Subcutaneous adipose tissue (tissue), 4 donors: ENCODE data around the gene ATP6V1B1. TPM values are rescaled to one million over a fixed set of nuclear protein-coding genes. Genes with fewer than 3 reads are reported as not detected.

ENCODE experiments used
- total RNA-seq, 4 donors: library from RNA; depleted of rRNA; stranded (reverse); fragments of >200 nt; gene quantifications; one replicate each; pipeline ENCODE4 v1.1.0, GENCODE V29; 2016
- TF ChIP-seq, protein P1 (sequence below): fragments of 450-650 bp; IDR thresholded peaks from one replicate; pipeline ENCODE4 v1.5.1; 2016; ENCODE audit warnings: low read depth, mild to moderate bottlenecking, control low read depth, antibody characterized with exemption, moderate library complexity

ATP6V1B1 gene
- total RNA-seq, 4 donors from 2014 or later, result not detected

DNA sequence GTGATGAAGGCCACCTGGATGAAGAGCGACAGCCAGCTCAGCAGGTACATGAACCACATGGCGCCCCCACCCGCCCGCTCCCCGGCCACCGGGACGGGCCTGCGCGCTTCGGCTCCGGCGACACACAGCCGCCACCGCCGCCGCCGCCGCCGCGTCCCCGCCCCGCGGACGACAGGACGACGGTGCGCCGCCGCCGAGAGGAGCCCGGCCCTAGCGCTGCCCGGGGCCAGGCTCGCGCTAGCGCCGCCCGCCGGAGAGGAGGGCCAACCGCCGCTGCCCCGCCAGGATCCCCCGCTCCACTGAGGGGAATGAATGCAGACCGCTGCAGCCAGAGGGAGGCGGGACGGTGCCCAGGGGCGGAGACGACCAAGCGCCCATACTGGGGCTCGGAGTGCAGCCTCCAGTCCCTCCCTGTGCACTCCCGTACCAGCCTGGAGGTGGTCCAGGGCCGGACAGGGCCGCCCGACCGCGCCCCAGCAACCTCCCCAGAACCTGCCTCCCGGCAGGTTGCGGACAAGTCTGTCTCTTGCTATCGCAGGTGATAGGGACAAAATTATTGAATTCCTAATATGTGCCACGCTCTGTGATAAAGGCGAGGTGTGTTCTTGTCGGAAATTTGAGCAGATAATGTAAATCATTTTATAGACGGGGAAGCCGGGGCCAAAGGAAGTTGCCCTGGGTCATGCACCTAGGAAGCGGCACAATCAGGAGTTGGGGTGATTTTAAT, 59.2 kb downstream of the ATP6V1B1 start, which contains the start of gene TEX261:
TSS of gene TEX261 (minus strand) at position 175 of the 727 bp plus-strand sequence. CDS start at position 59, 116 bp downstream.
- TF ChIP-seq, protein P1, sequence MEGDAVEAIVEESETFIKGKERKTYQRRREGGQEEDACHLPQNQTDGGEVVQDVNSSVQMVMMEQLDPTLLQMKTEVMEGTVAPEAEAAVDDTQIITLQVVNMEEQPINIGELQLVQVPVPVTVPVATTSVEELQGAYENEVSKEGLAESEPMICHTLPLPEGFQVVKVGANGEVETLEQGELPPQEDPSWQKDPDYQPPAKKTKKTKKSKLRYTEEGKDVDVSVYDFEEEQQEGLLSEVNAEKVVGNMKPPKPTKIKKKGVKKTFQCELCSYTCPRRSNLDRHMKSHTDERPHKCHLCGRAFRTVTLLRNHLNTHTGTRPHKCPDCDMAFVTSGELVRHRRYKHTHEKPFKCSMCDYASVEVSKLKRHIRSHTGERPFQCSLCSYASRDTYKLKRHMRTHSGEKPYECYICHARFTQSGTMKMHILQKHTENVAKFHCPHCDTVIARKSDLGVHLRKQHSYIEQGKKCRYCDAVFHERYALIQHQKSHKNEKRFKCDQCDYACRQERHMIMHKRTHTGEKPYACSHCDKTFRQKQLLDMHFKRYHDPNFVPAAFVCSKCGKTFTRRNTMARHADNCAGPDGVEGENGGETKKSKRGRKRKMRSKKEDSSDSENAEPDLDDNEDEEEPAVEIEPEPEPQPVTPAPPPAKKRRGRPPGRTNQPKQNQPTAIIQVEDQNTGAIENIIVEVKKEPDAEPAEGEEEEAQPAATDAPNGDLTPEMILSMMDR, result no peak

DNA sequence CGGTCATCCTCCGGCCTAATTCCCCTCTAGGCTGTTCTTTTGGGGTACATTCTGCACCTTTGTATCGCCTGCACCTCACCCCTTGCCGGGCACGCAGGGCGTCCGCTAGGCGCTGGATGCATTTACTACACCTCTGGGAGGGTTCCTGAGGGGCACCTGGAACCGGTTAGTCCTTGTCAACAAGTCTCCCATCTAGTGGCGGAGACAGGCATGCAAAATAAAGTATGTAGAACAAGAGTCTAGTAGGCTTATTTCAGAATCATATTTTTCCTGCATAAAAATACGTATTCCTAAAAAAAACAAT, 59.7 kb downstream of the ATP6V1B1 start:
- TF ChIP-seq, protein P1, result no peak

DNA sequence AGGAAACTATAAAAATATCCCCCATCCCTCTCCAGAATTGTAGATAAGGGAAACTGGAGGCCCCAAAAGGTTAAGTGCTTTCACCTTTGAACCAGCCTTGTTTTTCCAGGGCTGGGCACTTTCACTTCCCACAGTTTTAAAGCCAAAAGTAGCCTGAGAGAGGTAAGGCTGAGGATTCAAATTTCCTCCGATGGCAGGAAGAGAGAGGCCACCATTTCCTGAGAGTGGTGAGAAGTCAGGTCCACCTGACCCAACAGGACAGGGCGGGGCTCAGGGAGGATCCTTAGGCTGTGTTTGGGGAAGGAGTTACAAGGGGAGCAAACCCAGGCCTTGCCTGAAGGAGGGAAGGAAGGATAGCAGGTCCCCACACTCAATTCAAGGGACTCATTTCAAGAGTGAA, 63.7 kb downstream of the ATP6V1B1 start:
- TF ChIP-seq, protein P1, result no peak

DNA sequence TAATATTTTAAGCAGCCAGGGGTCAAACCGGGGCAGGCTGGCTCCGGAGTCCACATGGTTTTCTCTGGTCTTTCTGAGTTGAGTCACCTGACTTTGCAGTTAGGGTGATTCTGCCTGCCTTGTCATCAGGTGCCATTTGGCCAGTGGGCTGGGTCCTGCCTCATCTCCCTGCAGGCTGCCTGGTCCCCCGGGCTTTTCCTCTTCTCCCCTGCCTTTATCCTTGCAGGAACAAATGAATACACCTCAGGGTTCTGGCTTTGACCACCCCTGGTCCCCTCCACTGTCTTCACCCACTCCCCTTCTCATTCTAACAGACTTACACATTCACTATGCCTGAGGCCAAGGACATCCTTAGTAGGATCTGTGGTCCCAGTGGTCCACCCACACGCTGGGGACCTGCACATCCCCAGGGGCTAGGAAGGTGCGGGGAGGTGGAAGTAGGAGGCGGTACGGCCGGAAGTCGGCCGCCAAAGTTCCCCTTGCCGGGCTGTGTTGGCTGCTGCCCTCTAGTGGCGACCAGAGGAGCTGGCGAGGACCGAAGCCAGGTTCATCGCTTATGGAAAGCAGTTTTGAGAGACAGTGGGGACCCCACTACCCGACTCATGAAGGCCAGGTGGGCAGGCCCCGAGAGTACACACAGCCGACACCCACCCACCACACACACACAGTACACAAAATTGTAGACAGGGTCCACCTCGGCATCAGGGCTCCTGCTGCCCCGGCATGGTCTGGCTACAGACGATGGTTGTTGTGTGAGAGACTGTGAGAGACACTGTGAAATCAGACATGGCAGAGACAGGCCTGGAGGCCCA, 65.3 kb downstream of the ATP6V1B1 start:
- TF ChIP-seq, protein P1, result no peak

DNA sequence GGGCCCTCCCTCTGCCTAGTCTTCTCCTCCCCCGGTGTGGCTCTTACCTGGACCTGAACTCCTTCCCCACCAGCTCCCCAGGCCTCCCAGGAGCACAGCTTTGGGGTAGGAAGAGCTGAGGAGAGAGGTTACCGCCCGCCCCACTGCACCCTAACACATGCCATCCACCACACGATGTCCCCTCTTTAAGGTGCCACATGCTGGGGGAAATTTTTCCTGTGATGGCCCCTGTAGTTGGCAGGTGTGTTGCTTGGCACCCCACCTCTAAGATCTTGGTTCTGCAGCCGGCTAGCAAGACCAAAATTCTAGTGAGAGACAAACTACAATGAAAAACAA, 65.9 kb downstream of the ATP6V1B1 start:
- TF ChIP-seq, protein P1, result no peak

DNA sequence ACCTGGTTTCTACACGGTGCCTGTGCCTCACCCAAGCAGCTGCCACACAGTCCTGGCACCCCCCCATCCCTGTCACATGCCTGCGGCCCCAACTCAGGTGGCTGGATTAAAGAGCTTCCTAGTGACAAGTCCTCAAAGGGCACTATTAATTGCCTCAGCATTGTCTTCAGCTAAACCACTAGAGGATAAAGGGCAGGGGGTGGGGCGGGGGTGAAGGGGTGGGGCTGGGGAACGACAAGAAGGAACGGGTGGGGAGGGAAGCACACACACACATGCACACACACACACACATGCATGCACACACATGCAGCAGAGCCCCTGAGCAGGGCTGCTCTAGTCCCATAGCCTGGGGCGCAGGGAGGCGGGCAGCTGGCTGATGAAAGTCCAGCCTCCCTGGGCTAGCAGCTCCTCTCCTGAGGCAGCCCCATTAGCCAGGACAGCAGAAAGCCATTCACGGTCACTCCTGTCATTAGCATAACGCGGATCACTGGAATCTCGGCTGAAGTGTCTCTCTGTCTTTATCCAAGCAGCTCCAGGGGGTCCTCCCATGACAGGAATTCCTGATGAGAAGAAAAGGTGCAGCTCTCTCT, 66.4 kb downstream of the ATP6V1B1 start:
- TF ChIP-seq, protein P1, result no peak

DNA sequence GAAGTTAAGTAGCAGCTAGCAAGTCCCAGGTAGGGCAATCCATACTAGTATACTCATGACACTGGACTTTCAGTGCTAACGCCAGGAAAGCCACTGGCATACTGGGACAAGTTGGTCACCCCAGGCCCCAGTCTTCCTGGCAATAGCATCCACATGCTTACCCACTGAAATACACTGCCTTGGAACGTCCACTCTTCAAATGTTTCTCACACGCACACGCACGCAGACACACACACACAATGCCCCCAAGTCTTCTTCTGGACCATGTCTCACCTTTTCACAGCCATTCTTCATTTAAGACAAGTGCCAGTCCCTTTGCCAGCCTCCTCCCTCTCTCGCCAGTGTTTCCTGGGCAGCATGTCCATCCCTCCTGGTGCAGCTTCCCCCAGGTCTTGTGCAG, 67.7 kb downstream of the ATP6V1B1 start:
- TF ChIP-seq, protein P1, result no peak
